ENCODE data around the gene TAX1BP3. TPM values are rescaled to one million over a fixed set of nuclear protein-coding genes. Genes with fewer than 3 reads are reported as not detected.

TAX1BP3 gene
- total RNA-seq, 1 donor from 2014 or later: 91.2 TPM

GRCh38 chr17:3695129-3695722 lies 26.8 kb upstream of the TAX1BP3 start:
- no peaks in the 10 kb centered on the region for H3K36me3 Mint-ChIP-seq

GRCh38 chr17:3693829-3694231 lies 25.5 kb upstream of the TAX1BP3 start:
- Mint-ChIP-seq H3K27ac (no peak overlapping the region), H3K9me3 (no peaks in the 10 kb centered on the region), H3K36me3 (no peaks in the 10 kb centered on the region)

More at GRCh38 chr17:3695129-3695722, 26.8 kb upstream of the TAX1BP3 start:
- H3K9me3 Mint-ChIP-seq: no peaks in the 10 kb centered on the region
- no peak overlapping the region for H3K4me3 Mint-ChIP-seq
- H3K27ac Mint-ChIP-seq: no peak overlapping the region
- H3K27me3 Mint-ChIP-seq: peaks cover 66% of the 10 kb centered on the region
- no peaks in the 10 kb centered on the region for H3K4me1 Mint-ChIP-seq (ENCODE audit: unreplicated experiment)
- no peak for DNase-seq (ENCODE audit: extremely low spot score, unreplicated experiment)
- TF ChIP-seq CTCF (conservative IDR thresholded peaks at IDR 0.05): no peak

GRCh38 chr17:3693141-3693540 lies 24.8 kb upstream of the TAX1BP3 start:
- Mint-ChIP-seq H3K4me3 (no peak overlapping the region), H3K4me1 (ENCODE audit: unreplicated experiment) (no peaks in the 10 kb centered on the region), H3K36me3 (no peaks in the 10 kb centered on the region), H3K9me3 (no peaks in the 10 kb centered on the region), H3K27me3 (peaks cover 60% of the 10 kb centered on the region), H3K27ac (no peak overlapping the region)
- no peak for TF ChIP-seq CTCF (conservative IDR thresholded peaks at IDR 0.05)
- no peak for DNase-seq (ENCODE audit: extremely low spot score, unreplicated experiment)

More at GRCh38 chr17:3693829-3694231, 25.5 kb upstream of the TAX1BP3 start:
- peaks cover 66% of the 10 kb centered on the region for H3K27me3 Mint-ChIP-seq
- no peak for DNase-seq (ENCODE audit: extremely low spot score, unreplicated experiment)
- no peaks in the 10 kb centered on the region for H3K4me1 Mint-ChIP-seq (ENCODE audit: unreplicated experiment)
- no peak for TF ChIP-seq CTCF (conservative IDR thresholded peaks at IDR 0.05)
- H3K4me3 Mint-ChIP-seq: no peak overlapping the region

DNA sequence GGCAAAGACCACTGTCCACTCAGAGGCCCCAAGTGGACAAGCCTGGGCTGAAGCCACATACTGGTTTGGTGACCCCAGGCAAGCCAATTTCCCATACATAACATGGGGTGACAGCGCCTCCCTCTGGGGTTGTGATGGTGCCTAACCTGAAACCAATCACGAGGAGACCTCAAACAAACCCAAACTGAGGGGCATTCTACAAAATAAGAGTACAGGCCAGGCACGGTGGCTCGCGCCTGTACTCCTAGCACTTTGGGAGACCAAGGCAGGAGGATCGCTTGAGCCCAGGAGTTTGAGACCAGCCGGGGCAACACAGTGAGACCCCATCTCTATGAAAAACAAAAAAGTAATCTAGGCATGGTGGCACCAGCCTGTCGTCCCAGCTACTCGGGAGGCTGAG lies 24.0 kb upstream of the TAX1BP3 start:
- Mint-ChIP-seq H3K9me3 (no peaks in the 10 kb centered on the region), H3K27ac (no peak overlapping the region), H3K4me3 (no peak overlapping the region), H3K36me3 (no peaks in the 10 kb centered on the region), H3K27me3 (peaks cover 52% of the 10 kb centered on the region), H3K4me1 (ENCODE audit: unreplicated experiment) (no peaks in the 10 kb centered on the region)
- DNase-seq (ENCODE audit: extremely low spot score, unreplicated experiment): no peak
- TF ChIP-seq CTCF (conservative IDR thresholded peaks at IDR 0.05): no peak

DNA sequence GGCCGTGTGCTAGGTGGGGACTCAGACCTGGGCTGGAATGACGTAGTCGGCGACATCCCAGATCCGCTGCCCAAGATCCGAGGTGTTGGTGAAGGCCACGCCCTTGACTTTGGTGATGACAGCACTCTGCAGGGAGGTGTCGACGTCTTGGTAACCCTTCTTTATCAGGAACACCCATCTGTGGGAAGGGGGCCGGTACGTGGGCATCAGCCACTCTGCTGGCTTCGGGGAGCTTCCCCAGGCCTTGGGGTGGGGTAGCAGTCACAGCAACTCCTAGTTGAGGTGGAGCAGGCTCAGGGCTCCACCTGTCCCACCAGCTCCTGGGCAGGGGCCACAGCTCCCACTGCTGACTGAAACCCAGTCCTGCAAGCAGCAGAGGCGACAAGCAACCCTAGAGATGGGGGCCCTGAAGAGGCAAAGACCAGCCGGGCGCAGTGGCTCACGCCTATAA lies 23.3 kb upstream of the TAX1BP3 start:
- no peak for DNase-seq (ENCODE audit: extremely low spot score, unreplicated experiment)
- Mint-ChIP-seq H3K36me3 (no peaks in the 10 kb centered on the region), H3K27ac (no peak overlapping the region), H3K4me1 (ENCODE audit: unreplicated experiment) (no peaks in the 10 kb centered on the region), H3K9me3 (no peaks in the 10 kb centered on the region), H3K27me3 (peaks cover 45% of the 10 kb centered on the region), H3K4me3 (no peak overlapping the region)
- no peak for TF ChIP-seq CTCF (conservative IDR thresholded peaks at IDR 0.05)

Data from type B pancreatic cell (in vitro differentiated cells).